Muscle layer of colon (tissue), 2 donors: ENCODE data around the gene ECHDC1.

Source experiments
- H3K27ac ChIP-seq: one replicate; pipeline ENCODE4 v1.7.0; 2013; ENCODE audit warnings: low read depth, mild to moderate bottlenecking, low read length, moderate library complexity
- H3K27me3 ChIP-seq, 2 donors: one replicate each; pipeline ENCODE4 v1.7.0; 2013; ENCODE audit warnings: low read length in 2 of 2, mild to moderate bottlenecking in 2 of 2; ENCODE audit not compliant: insufficient read depth in 2 of 2, control insufficient read depth in 1 of 2
- H3K36me3 ChIP-seq: one replicate; pipeline ENCODE4 v1.7.0; 2013; ENCODE audit warnings: mild to moderate bottlenecking, low read length; ENCODE audit not compliant: insufficient read depth
- H3K4me1 ChIP-seq: one replicate; pipeline ENCODE4 v1.7.0; 2013; ENCODE audit warnings: mild to moderate bottlenecking, low read length; ENCODE audit not compliant: insufficient read depth
- H3K4me3 ChIP-seq, 2 donors: one replicate each; pipeline ENCODE4 v1.7.0; 2013; ENCODE audit warnings: low read length in 2 of 2, low read depth in 1 of 2, mild to moderate bottlenecking in 1 of 2, moderate library complexity in 1 of 2
- H3K9ac ChIP-seq: one replicate; pipeline ENCODE4 v1.7.0; 2013; ENCODE audit warnings: low read length
- H3K9me3 ChIP-seq: one replicate; pipeline ENCODE4 v1.7.0; 2013; ENCODE audit warnings: mild to moderate bottlenecking, low read length
- donor health status: abdominal sarcoma.
- donor health status: Adenocarcinoma of cecum.

ECHDC1 gene

GRCh38 chr6:127300411-127300810 is 43.0 kb downstream of the ECHDC1 start:
- Histone ChIP-seq H3K9ac (no peak overlapping the region), H3K27ac (no peak overlapping the region), H3K9me3 (no peaks in the 10 kb centered on the region), H3K27me3 (no peaks in the 10 kb centered on the region), H3K36me3 (no peaks in the 10 kb centered on the region), H3K4me1 (peaks cover 29% of the 10 kb centered on the region), H3K4me3 (no peak overlapping the region)

GRCh38 chr6:127299522-127300240 is 43.7 kb downstream of the ECHDC1 start:
- Histone ChIP-seq H3K27me3 (no peaks in the 10 kb centered on the region), H3K9me3 (no peaks in the 10 kb centered on the region), H3K36me3 (no peaks in the 10 kb centered on the region), H3K4me3 (no peak overlapping the region), H3K27ac (no peak overlapping the region), H3K9ac (no peak overlapping the region), H3K4me1 (peaks cover 29% of the 10 kb centered on the region)

GRCh38 chr6:127298475-127298874 is 44.9 kb downstream of the ECHDC1 start:
- Histone ChIP-seq H3K36me3 (no peaks in the 10 kb centered on the region), H3K27ac (no peak overlapping the region), H3K9me3 (no peaks in the 10 kb centered on the region), H3K4me1 (peaks cover 24% of the 10 kb centered on the region), H3K9ac (no peak overlapping the region), H3K4me3 (no peak overlapping the region), H3K27me3 (no peaks in the 10 kb centered on the region)

GRCh38 chr6:127297502-127298070 is 45.8 kb downstream of the ECHDC1 start:
- H3K9me3 ChIP-seq: no peaks in the 10 kb centered on the region
- no peak overlapping the region for H3K27ac ChIP-seq
- H3K4me1 ChIP-seq: peaks cover 24% of the 10 kb centered on the region
- H3K9ac ChIP-seq: no peak overlapping the region
- H3K36me3 ChIP-seq: no peaks in the 10 kb centered on the region
- no peaks in the 10 kb centered on the region for H3K27me3 ChIP-seq
- no peak overlapping the region for H3K4me3 ChIP-seq

GRCh38 chr6:127291495-127291894 is 51.9 kb downstream of the ECHDC1 start:
- no peaks in the 10 kb centered on the region for H3K9me3 ChIP-seq
- H3K36me3 ChIP-seq: peaks cover 21% of the 10 kb centered on the region
- H3K27me3 ChIP-seq: no peaks in the 10 kb centered on the region
- H3K27ac ChIP-seq: no peak overlapping the region
- peak overlapping the region in 1 of 2 donors; percentile 21 for H3K4me3 ChIP-seq
- no peak overlapping the region for H3K9ac ChIP-seq
- H3K4me1 ChIP-seq: peaks cover 24% of the 10 kb centered on the region

- H3K36me3 ChIP-seq: peaks cover 27% of the 10 kb centered on the region
- peaks cover 24% of the 10 kb centered on the region for H3K4me1 ChIP-seq
- H3K9ac ChIP-seq: no peak overlapping the region
- H3K9me3 ChIP-seq: no peaks in the 10 kb centered on the region
- no peaks in the 10 kb centered on the region for H3K27me3 ChIP-seq
- H3K27ac ChIP-seq: no peak overlapping the region
- H3K4me3 ChIP-seq: no peak overlapping the region
Measured at GRCh38 chr6:127290391-127291265, 52.8 kb downstream of the ECHDC1 start.

GRCh38 chr6:127289934-127290333 is 53.5 kb downstream of the ECHDC1 start:
- no peak overlapping the region for H3K27ac ChIP-seq
- H3K36me3 ChIP-seq: peaks cover 27% of the 10 kb centered on the region

DNA sequence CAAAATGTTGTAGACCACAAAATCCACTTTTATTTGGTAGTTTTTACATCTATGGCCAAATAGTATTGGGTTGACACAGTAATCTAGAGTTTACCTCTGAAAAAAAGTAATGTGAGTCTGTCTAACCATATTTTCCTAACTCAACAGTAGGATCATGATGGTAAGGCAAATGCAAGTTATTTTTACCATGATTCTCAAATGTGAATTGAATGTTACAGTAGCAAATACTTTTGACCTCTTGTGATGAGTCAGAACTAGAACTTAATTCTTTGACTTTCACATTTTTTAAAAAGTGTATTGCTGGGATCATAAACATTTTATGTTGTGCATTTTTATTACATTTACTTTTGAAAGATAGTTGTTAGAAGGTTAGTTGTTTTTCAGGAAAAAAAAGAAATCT is 54.7 kb downstream of the ECHDC1 start:
- no peak overlapping the region for H3K4me3 ChIP-seq
- H3K4me1 ChIP-seq: peaks cover 24% of the 10 kb centered on the region
- no peaks in the 10 kb centered on the region for H3K27me3 ChIP-seq
- H3K9ac ChIP-seq: no peak overlapping the region
- peaks cover 27% of the 10 kb centered on the region for H3K36me3 ChIP-seq
- no peaks in the 10 kb centered on the region for H3K9me3 ChIP-seq
- no peak overlapping the region for H3K27ac ChIP-seq

More at GRCh38 chr6:127289934-127290333, 53.5 kb downstream of the ECHDC1 start:
- peaks cover 24% of the 10 kb centered on the region for H3K4me1 ChIP-seq
- H3K4me3 ChIP-seq: no peak overlapping the region
- no peaks in the 10 kb centered on the region for H3K27me3 ChIP-seq
- no peak overlapping the region for H3K9ac ChIP-seq
- H3K9me3 ChIP-seq: no peaks in the 10 kb centered on the region

- Histone ChIP-seq H3K9me3 (no peaks in the 10 kb centered on the region), H3K27me3 (no peaks in the 10 kb centered on the region), H3K4me1 (peaks cover 11% of the 10 kb centered on the region), H3K9ac (no peak overlapping the region), H3K36me3 (peaks cover 33% of the 10 kb centered on the region), H3K27ac (no peak overlapping the region), H3K4me3 (no peak overlapping the region)
Measured at GRCh38 chr6:127282184-127282583, 61.2 kb downstream of the ECHDC1 start.

GRCh38 chr6:127279815-127280214 is 63.6 kb downstream of the ECHDC1 start:
- Histone ChIP-seq H3K4me3 (no peak overlapping the region), H3K4me1 (peaks cover 16% of the 10 kb centered on the region), H3K9ac (no peak overlapping the region), H3K36me3 (peaks cover 20% of the 10 kb centered on the region), H3K27ac (no peak overlapping the region), H3K27me3 (no peaks in the 10 kb centered on the region), H3K9me3 (no peaks in the 10 kb centered on the region)
